HL-60 (cell line): ENCODE results near the gene LIN37.
A peak's percentile ranks its signal among the peaks of the same experiment; 100 is the strongest.

ENCODE experiments used
- DNase-seq, 2 experiments: peaks; one replicate each; pipeline ENCODE4 v3.0.0-alpha.2; 2010 to 2020; ENCODE audit warnings: low read depth in 1 of 2, low spot score in 1 of 2
- H3K27ac ChIP-seq: fragments of 250-450 bp; sonication (Bioruptor Pico); replicated peaks from 2 replicates; pipeline ENCODE4 v1.5.1; 2020; ENCODE audit warnings: mild to moderate bottlenecking, moderate library complexity
- H3K27me3 ChIP-seq: fragments of 250-450 bp; sonication (Bioruptor Pico); 2 replicates; pipeline ENCODE4 v1.5.1; 2021; ENCODE audit warnings: mild to moderate bottlenecking, moderate library complexity; ENCODE audit not compliant: insufficient read depth, poor library complexity, severe bottlenecking
- H3K4me3 ChIP-seq: replicated peaks from 2 replicates; pipeline ENCODE4 v1.5.1; 2011; ENCODE audit warnings: mild to moderate bottlenecking, control low read depth, low read length; ENCODE audit not compliant: insufficient read depth
- CTCF ChIP-seq: IDR thresholded peaks from one replicate; pipeline ENCODE4 v1.5.1; 2011; ENCODE audit warnings: low read length, control low read depth, inconsistent platforms; ENCODE audit not compliant: insufficient read depth
- GABPA ChIP-seq: IDR thresholded peaks from 2 replicates; pipeline ENCODE4 v1.6.1; 2012; ENCODE audit warnings: low read depth
- POLR2AphosphoS5 ChIP-seq: IDR thresholded peaks from 2 replicates; pipeline ENCODE4 v1.6.1; 2012; ENCODE audit warnings: low read depth
- REST ChIP-seq: IDR thresholded peaks from 2 replicates; pipeline ENCODE4 v1.6.1; 2012; ENCODE audit warnings: low read depth; ENCODE audit not compliant: insufficient replicate concordance
- SPI1 ChIP-seq: IDR thresholded peaks from 2 replicates; pipeline ENCODE4 v1.6.1; 2012; ENCODE audit warnings: low read depth, mild to moderate bottlenecking, borderline replicate concordance

Gene LIN37

DNA sequence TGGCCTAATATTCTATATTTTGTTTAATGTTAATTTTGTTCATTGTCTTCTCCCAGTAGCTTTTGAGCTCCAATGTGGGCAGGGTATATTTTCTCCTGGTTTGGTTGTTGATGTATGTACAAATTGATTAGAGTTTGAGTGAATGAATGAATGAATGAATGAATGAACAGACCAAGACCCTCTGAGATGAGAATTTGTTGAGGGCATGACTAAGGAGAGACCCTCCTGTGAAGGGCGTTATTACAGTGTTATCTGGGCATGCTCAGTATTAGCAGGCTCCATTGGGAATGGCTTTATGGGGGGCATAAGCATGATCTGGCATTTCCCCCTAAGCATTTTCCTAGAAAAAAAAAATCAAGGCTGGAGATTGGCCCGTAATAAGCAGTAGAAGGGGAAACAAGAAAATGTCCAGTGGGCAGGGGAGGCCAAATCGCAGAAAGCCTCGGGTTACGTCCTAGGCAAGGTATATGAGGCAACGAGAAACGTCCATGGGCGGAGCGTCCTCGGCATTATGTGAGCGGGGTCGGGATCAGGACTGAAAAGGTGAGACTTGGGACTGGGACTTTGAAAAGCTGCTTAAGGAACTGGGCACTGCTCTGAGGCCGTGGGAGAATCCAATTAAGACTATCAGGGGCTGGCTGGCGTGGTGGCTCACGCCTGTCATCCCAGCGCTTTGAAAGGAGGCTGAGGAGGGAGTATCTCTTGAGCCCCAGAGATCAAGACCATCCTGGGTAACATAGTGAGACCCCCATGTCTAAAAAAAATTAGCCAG lies 26.1 kb downstream of the LIN37 start:
- TF ChIP-seq GABPA (no peak), POLR2AphosphoS5 (no peak), REST (no peak), CTCF (no peak), SPI1 (no peak)
- no peaks in the 10 kb centered on the region for H3K27me3 ChIP-seq
- no peak overlapping the region for H3K27ac ChIP-seq
- peak overlapping the region; percentile 87; the same call in 1 of the 2 replicates for H3K4me3 ChIP-seq
- DNase-seq = no peak

GRCh38 chr19:35775046-35775297 lies 26.6 kb downstream of the LIN37 start:
- H3K27me3 ChIP-seq = no peaks in the 10 kb centered on the region
- no peak for TF ChIP-seq REST
- TF ChIP-seq SPI1 = no peak
- TF ChIP-seq GABPA = no peak
- no peak for TF ChIP-seq POLR2AphosphoS5
- no peak for TF ChIP-seq CTCF
- no peak overlapping the region for H3K27ac ChIP-seq
- peak overlapping the region; percentile 87 for H3K4me3 ChIP-seq
- DNase-seq = no peak

DNA sequence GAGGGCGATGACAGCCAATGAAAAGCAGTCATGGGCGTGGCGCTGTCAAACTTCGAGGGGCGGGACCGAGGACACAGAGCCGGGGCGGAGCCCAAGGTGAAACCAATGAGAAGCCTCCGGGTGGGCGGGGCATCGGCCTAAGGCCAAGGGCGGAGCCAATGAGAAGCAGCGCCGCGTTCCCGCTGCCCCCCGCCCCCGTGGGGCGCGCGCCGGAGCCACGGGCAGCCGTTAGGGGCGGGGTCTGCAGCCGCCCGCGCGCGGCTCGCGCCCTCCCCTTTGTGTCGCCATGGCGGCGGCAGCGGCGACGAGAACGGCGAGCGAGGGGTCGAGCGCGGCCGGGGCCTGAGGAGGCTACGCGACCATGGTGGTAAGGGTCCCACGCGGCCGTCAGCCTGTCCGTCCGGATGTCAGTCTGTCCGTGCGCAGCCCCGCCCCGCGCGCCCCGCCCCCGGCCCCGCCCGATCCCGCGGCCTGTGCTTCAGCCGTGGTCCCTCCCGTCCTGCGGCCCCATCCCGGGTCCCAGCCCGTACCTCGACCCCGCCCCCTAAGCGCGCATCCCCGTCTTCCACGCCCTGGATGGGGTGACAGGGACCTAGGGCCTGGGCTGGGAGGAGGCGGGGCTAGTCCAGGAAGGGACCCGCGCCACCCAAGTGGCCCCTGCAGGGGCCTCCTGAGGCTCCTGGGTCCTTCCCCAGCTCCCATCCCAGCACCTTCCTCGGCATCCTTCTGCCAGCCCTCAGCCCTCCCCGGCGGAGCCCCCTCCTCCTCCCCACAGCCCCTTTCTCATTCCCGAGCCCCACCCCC lies 27.1 kb downstream of the LIN37 start, which contains the start of gene ARHGAP33:
Gene ARHGAP33 (plus strand): TSS at position 267 of the 804 bp plus-strand sequence. CDS start 95 bp downstream, at position 362.
- H3K27ac ChIP-seq = peak within 1 kb of the TSS; percentile 43

More for the DNA sequence above, 27.1 kb downstream of the LIN37 start, which contains the start of gene ARHGAP33:
- peak within 1 kb of the TSS; percentile 87 for H3K4me3 ChIP-seq
- TF ChIP-seq CTCF = no peak
- peak; percentile 90 to 99 for DNase-seq
- no peaks in the 10 kb centered on the region for H3K27me3 ChIP-seq
